T-helper 1 cell treated with Interleukin-12 subunit alpha and Interleukin-12 subunit beta and Interleukin-4 antibody, amounts not matched to agents 30 μg/mL and 1 μg/mL, for 36 hours (primary cell): ENCODE results near the gene MCM3AP.
"Not testable (repeated sequence)": the region's sequence is repeated elsewhere in the genome, so short reads cannot be mapped to it uniquely, and the experiment has no call there.

Experiments
- H3K27ac Mint-ChIP-seq: one replicate; pipeline ENCODE4 v1.8.0; 2021; ENCODE audit warnings: mild to moderate bottlenecking, mixed read lengths
- H3K27me3 Mint-ChIP-seq: one replicate; pipeline ENCODE4 v1.8.0; 2021; ENCODE audit warnings: low read depth, mixed read lengths
- H3K36me3 Mint-ChIP-seq: one replicate; pipeline ENCODE4 v1.8.0; 2021; ENCODE audit warnings: low read depth, mixed read lengths
- H3K4me1 Mint-ChIP-seq: one replicate; pipeline ENCODE4 v1.8.0; 2021; ENCODE audit warnings: low read depth, mixed read lengths
- H3K4me3 Mint-ChIP-seq: one replicate; pipeline ENCODE4 v1.8.0; 2021; ENCODE audit warnings: mild to moderate bottlenecking, moderate library complexity, mixed read lengths
- H3K9me3 Mint-ChIP-seq: one replicate; pipeline ENCODE4 v1.8.0; 2021; ENCODE audit warnings: mixed read lengths

MCM3AP gene

DNA sequence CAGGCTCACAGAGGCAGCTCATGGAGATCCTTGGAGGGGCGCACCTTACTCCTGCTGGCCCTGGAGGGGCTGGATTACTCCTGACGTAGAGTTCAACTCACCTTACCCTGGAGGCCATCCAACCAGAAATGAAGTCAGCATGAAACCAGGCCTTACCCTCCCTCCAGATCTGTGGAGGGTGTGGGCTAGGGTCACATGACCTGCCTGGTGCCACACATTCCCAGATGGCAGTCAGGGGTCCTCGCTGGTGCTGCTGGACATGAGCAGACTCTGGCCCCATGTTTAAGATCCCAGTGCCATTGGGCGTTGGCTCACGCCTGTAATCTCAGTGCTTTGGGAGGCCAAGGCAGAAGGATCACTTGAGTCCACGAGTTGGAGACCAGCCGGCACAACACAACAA is 33.8 kb upstream of the MCM3AP start:
- no peaks in the 10 kb centered on the region for H3K9me3 Mint-ChIP-seq
- H3K4me3 Mint-ChIP-seq, result no peak overlapping the region
- no peak overlapping the region for H3K27ac Mint-ChIP-seq
- peaks cover 21% of the 10 kb centered on the region for H3K4me1 Mint-ChIP-seq
- H3K27me3 Mint-ChIP-seq, result no peaks in the 10 kb centered on the region
- H3K36me3 Mint-ChIP-seq, result peaks cover 4% of the 10 kb centered on the region

DNA sequence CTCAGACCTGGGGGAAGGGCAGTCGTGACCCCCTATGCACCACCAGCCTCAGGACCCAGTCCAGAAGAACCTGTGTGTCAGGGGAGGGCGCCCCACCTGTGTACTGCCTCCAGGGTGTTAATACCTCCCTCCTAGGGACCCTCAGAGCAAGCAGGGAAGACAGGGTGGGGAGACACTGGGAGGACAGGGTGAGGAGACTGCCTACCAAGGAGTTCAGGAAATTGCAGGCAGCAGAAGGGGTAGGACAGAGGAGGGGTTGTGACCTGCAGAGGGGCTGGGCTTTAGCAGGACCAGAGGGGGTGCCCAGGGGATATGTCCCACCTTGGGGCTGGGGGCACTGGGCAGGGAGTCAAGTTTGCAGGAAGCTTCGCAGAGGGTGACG is 33.0 kb upstream of the MCM3AP start:
- H3K36me3 Mint-ChIP-seq, result peaks cover 8% of the 10 kb centered on the region
- H3K27ac Mint-ChIP-seq, result no peak overlapping the region
- no peaks in the 10 kb centered on the region for H3K9me3 Mint-ChIP-seq
- H3K27me3 Mint-ChIP-seq, result no peaks in the 10 kb centered on the region
- no peak overlapping the region for H3K4me3 Mint-ChIP-seq
- peaks cover 21% of the 10 kb centered on the region for H3K4me1 Mint-ChIP-seq

DNA sequence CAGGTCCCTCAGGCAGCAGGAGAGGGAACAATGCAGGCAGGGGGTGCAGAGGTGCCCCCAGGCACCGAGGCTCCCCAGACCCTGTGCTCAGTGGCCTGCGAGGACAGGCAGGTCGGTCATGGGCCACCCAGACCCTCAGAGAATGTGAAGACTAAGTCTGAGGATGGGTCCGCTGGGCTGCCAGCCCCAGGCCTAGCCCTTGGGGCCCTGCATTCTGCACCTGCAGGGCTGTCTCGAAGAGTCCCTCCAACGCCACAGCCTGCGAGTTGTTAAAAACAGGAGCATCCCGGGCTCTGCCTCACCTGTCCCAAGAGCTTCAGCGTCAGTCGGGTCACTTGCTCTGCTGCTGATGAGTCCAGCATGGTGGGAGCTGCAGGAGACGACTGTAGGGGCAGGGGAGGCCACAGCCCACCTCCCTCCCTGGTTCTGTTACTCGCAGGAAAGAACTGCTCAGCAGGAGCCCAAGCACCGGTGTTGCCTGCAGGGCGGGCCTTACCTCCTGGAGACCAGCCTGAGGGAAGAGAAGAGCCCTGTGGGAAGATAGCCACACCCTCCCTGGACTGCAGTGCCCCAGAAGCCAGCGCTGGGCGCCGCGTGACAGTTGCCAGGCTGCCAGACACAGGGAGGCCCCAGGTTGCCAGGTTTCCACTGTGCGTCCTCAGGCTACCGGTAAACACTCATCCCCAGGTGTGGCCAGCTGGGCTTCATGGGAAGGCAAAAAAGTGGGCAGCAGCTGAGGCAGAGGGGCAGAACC is 32.5 kb upstream of the MCM3AP start:
- Mint-ChIP-seq H3K9me3 (no peaks in the 10 kb centered on the region), H3K27ac (no peak overlapping the region), H3K4me1 (peaks cover 21% of the 10 kb centered on the region), H3K27me3 (no peaks in the 10 kb centered on the region), H3K36me3 (peaks cover 9% of the 10 kb centered on the region), H3K4me3 (no peak overlapping the region)

DNA sequence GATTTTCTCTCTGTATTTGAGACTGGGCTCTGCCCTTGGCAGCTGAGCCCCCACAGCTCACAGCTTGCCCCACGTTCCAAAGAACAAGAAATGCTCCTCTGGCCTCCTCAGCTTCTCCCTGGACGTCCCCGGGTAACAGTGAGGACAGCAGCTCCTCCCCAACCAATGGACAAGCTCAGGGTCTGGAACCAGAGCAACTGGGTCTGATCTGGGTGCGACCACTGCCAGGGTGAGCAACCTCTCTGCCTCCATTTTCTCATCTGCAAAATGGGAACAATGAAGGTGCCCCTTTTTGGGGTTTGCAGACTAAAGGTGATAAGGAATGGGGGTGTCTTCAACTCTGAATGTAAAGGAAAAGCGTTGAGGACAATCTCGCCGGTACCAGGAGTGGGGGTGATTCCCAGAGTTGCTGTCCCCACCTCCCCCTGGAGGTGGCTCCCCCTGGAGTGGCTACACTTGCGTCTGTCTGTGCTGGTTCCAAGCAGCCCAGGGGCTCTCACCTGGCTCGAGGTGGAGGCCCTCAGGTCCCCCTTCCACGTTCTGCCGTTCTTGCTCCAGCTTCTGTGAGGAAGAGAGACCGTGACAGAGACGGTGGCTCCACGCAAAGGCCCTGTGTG is 31.4 kb upstream of the MCM3AP start:
- H3K4me3 Mint-ChIP-seq, result no peak overlapping the region
- no peak overlapping the region for H3K27ac Mint-ChIP-seq
- no peaks in the 10 kb centered on the region for H3K9me3 Mint-ChIP-seq
- peaks cover 14% of the 10 kb centered on the region for H3K4me1 Mint-ChIP-seq
- H3K27me3 Mint-ChIP-seq, result no peaks in the 10 kb centered on the region
- H3K36me3 Mint-ChIP-seq, result peaks cover 13% of the 10 kb centered on the region

DNA sequence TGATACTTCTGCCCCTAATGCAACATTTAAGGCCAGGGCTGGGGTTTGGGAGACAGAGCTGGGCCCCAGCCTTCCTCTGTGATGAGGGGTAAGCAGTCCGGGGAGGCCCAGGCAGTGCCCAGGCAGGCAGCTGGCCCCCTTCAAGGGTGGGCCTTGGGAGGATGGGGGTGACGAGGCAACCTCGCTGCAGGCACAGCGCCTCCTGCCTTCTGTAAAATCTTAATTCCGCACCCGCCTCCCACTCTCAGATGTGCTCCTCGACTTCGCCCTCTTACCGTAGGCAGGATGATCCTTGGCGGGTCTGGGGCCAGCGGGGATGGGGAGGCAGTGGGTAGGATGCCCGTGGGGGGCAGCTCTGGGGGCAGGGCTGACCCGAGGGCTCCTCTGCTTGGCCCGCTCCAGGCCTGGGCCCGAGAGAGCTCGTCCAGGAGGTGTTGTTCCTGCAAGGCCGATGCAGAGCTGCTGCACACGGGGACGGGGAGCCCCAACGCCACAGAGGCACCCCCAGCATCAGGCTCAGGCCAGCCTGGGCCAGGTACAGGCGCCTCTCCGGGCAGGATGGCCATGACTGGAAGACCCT is 29.1 kb upstream of the MCM3AP start:
- Mint-ChIP-seq H3K27ac (no peak overlapping the region), H3K36me3 (peaks cover 14% of the 10 kb centered on the region), H3K9me3 (peaks cover 4% of the 10 kb centered on the region), H3K4me1 (no peaks in the 10 kb centered on the region), H3K27me3 (no peaks in the 10 kb centered on the region), H3K4me3 (no peak overlapping the region)

DNA sequence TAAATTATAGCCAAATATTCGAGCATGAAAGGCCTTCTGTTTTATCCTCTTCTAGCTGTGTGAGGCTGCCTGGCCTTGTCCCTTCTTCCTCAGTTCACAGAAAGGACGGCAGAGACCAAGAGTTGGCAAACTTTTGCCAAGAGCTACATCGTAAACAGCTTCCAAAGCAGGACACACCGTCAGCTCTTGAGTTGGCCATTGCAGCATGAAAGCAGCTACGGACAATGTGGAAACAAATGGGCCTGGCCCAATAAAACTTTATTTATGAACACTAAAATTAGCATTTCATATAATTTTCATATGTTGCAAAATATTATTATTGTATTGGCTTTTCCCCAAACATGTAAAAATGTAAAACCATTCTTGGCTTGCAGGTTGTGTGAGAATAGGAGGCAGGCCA is 27.5 kb upstream of the MCM3AP start:
- no peak overlapping the region for H3K4me3 Mint-ChIP-seq

DNA sequence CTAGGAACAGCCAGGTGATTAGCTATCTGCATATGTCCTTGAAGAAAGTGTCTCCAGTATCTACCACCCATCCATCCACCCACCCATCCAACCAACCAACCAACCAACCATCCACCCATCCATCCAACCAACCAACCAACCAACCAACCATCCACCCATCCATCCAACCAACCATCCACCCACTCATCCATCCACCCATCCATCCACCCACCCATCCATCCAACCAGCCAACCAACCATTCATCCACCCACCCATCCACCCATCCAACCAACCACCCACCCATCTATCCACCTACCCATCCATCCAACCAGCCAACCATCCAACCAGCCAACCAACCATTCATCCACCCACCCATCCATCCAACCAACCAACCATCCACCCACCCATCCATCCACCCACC is 26.2 kb upstream of the MCM3AP start:
- no peak overlapping the region for H3K4me3 Mint-ChIP-seq
- H3K36me3 Mint-ChIP-seq, result peaks cover 25% of the 10 kb centered on the region
- no peaks in the 10 kb centered on the region for H3K4me1 Mint-ChIP-seq
- H3K9me3 Mint-ChIP-seq, result peaks cover 4% of the 10 kb centered on the region
- no peak overlapping the region for H3K27ac Mint-ChIP-seq
- H3K27me3 Mint-ChIP-seq, result no peaks in the 10 kb centered on the region

More for the DNA sequence above, 27.5 kb upstream of the MCM3AP start:
- Mint-ChIP-seq H3K27ac (no peak overlapping the region), H3K4me1 (no peaks in the 10 kb centered on the region), H3K9me3 (peaks cover 4% of the 10 kb centered on the region), H3K36me3 (peaks cover 19% of the 10 kb centered on the region), H3K27me3 (no peaks in the 10 kb centered on the region)

DNA sequence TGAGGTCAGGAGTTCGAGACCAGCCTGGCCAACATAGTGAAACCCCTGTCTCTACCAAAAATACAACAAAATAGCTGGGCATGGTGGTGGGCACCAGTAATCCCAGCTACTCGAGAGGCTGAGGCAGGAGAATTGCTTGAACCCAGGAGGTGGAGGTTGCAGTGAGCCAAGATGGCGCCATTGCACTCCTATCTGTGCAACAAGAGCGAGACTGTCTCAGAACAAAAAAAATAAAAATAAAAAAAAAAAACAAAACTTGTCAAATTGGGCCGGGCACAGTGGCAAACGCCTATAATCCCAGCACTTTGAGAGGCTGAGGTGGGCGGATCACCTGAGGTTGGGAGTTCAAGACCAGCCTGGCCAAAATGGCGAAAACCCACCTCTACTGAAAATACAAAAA is 24.8 kb upstream of the MCM3AP start:
- not testable (repeated sequence) for H3K27ac Mint-ChIP-seq, H3K4me3 Mint-ChIP-seq, H3K4me1 Mint-ChIP-seq, H3K27me3 Mint-ChIP-seq, H3K9me3 Mint-ChIP-seq
- peaks cover 25% of the 10 kb centered on the region for H3K36me3 Mint-ChIP-seq

DNA sequence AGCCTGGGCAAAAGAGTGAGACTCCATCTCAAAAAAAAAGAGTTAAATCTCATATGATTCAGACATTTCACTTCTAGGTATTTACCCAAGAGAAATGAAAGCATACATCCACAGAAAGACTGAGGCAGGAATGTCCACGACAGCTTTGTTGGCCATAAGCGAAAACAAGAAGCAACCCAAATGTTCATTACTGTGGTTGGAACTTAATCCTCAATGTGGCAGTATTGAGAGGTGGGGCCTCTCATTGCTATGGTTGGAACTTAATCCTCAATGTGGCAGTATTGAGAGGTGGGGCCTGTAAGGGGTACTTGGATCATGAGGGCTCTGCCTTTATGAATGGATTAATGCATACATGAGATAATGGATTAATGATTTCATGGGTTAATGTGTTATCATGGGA is 23.0 kb upstream of the MCM3AP start:
- Mint-ChIP-seq H3K4me1 (no peaks in the 10 kb centered on the region), H3K27me3 (no peaks in the 10 kb centered on the region), H3K36me3 (peaks cover 30% of the 10 kb centered on the region), H3K27ac (no peak overlapping the region), H3K4me3 (no peak overlapping the region), H3K9me3 (peaks cover 4% of the 10 kb centered on the region)

DNA sequence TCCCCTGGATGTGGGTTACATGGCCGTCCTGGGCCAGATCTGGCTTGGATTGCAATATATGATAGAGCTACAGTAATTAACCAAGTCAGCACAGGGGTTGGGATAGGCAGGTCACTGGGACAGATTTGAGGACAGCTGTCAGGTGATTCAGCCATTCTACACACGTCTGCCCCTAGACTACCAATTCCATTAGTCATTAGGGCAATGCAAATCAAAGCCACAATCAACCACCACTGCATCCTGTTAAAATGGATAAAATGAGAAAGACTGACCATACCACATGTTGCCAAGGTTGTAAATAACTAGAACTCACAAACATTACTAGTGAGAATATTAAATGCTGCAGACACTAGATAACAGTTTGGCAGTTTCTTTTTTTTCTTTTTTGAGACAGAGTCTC is 22.2 kb upstream of the MCM3AP start:
- Mint-ChIP-seq H3K27ac (no peak overlapping the region), H3K9me3 (peaks cover 4% of the 10 kb centered on the region), H3K4me1 (no peaks in the 10 kb centered on the region), H3K4me3 (no peak overlapping the region), H3K36me3 (peaks cover 26% of the 10 kb centered on the region), H3K27me3 (no peaks in the 10 kb centered on the region)

DNA sequence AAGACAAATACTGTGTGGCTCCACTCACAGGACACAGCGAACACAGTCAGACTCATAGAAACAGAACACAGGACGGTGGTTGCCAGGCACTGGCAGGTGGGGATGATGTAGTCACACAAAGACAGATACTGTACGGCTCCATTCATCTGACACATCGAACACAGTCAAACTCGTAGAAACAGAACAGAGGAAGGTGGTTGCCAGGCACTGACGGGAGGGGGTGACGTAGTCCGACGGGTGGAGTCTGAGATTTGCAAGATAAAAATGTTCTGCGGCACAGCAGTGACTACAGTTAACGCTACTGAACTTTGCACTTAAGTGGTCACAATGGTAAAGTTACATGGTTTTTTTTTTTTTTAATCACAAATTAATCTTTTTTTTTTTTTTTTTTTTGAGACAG is 19.5 kb upstream of the MCM3AP start:
- Mint-ChIP-seq H3K27ac (no peak overlapping the region), H3K27me3 (no peaks in the 10 kb centered on the region), H3K4me1 (no peaks in the 10 kb centered on the region), H3K4me3 (no peak overlapping the region), H3K36me3 (peaks cover 29% of the 10 kb centered on the region), H3K9me3 (no peaks in the 10 kb centered on the region)

DNA sequence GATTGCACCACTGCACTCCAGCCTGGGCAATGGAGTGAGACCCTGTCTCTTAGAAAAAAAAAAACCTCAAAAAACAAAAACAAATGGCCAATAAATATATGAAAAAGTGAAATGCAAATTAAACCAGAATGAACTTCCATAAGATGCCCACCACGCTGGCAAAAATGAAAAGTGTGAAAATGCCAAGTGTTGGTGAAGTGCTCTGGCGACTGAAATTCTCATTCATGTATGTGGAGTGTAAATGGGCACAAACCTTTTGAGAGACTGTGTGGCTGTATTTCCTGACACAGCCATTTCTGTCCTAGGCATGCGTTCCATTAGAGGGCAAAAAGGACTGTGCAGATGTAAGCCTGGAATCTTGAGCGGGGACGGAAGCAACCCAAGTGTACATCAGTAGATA is 19.0 kb upstream of the MCM3AP start:
- no peak overlapping the region for H3K4me3 Mint-ChIP-seq
- H3K9me3 Mint-ChIP-seq, result no peaks in the 10 kb centered on the region
- peaks cover 32% of the 10 kb centered on the region for H3K36me3 Mint-ChIP-seq
- no peaks in the 10 kb centered on the region for H3K27me3 Mint-ChIP-seq
- H3K27ac Mint-ChIP-seq, result no peak overlapping the region
- H3K4me1 Mint-ChIP-seq, result no peaks in the 10 kb centered on the region

DNA sequence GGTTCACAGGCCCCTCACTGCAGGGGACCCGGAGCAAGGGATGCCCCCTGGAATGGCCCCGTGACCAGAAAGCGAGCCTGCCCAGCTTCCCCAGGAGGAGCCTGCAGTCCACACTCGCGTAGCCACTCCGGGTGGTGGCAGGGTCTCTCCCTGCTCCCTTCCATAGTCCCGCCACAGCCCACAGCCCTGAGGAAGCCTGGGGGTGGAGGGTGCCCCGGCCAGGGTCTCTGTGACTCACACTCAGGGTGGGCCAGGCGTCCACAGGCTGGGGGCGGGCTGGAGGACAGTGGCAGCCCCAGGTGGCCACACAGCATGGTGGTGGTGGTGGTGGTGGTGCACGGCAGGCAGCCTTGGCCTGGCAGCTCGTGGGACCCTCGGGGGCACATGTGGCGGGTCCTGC is 16.3 kb upstream of the MCM3AP start:
- no peaks in the 10 kb centered on the region for H3K9me3 Mint-ChIP-seq
- no peak overlapping the region for H3K27ac Mint-ChIP-seq
- H3K27me3 Mint-ChIP-seq, result no peaks in the 10 kb centered on the region
- no peak overlapping the region for H3K4me3 Mint-ChIP-seq
- H3K36me3 Mint-ChIP-seq, result peaks cover 23% of the 10 kb centered on the region
- peaks cover 2% of the 10 kb centered on the region for H3K4me1 Mint-ChIP-seq

DNA sequence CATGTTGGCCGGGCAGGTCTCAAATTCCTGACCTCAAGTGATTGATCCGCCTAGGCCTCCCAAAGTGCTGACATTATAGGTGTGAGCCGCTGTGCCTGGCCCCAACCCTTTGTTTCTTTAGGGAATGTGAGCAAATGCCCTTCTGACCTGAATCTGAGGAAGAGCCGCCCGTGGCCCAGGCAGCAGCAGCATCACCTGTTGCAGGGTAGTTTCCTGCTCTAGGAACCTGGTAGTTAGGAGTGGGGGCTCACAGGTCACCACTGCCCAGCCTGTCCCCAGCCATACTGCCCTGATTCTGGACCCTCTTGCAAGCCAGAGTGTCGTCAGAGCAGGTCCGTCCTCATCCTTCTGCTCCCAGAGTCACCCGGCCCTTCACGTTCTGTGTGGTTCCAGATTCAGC is 13.8 kb upstream of the MCM3AP start:
- H3K36me3 Mint-ChIP-seq, result peaks cover 14% of the 10 kb centered on the region
- no peaks in the 10 kb centered on the region for H3K9me3 Mint-ChIP-seq
- no peak overlapping the region for H3K4me3 Mint-ChIP-seq
- H3K27me3 Mint-ChIP-seq, result no peaks in the 10 kb centered on the region
- H3K27ac Mint-ChIP-seq, result no peak overlapping the region
- H3K4me1 Mint-ChIP-seq, result peaks cover 19% of the 10 kb centered on the region
